GM10847 (cell line): Measurements from ENCODE around the gene ATIC.

Source experiments
- POLR2A ChIP-seq: IDR thresholded peaks from 2 replicates; pipeline ENCODE4 v1.6.1; 2011; ENCODE audit not compliant: insufficient read length; ENCODE audit errors: extremely low read depth

ATIC gene

DNA sequence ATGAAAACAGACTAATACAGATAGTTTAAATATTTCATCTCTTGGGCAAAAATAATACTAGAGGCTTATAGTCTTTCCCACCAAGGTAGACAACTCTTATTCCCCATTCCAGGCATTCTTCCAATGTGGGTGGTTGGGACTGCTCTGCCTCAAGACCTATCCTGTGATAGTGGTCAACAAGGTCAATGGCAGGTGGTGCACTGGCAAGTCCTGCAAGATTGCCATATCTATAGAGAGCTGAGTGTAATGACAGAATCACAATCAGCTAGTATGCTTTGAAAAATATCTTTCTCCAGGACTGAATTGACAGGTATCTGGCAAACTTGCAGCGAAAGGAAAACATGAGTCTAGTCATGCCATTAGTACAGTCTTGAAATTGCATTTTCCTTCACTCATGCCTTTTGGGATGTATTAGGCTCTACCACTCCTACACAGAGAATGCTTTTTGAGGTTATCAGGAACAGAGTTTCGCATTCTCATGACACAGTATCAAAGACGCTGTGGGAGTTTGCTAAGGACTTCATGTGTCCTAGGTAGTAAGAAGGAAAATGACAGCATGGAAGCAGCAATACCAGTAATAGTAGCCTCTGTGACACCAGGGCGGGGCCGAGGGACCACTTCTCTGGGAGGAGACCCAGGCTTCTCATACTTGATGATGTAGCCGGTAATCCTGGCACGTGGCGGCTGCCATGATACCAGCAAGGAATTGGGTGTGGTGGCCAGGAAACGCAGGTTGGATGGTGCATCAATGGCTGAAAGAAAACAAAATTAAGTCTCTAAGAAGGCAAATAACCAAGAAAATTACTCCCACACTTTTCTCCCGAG lies 63.0 kb downstream of the ATIC start:
- no peak for TF ChIP-seq POLR2A

DNA sequence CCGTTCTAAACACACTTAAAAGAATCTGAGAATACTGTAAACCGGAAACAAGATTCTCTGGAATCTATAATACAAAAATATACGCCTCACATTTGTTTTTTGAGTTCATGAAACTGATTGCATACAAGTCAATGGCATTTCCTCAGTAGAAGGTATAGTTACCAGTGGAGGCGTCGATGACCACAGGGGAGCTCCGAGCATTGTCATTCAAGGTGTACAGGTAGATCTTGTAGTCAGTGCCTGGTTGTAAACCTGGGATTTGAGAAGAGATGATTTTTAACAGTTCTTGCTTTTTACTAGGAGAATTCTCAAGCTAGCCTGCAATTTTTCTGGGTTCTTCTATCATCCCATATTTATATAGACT lies 63.6 kb downstream of the ATIC start:
- TF ChIP-seq POLR2A, result no peak

DNA sequence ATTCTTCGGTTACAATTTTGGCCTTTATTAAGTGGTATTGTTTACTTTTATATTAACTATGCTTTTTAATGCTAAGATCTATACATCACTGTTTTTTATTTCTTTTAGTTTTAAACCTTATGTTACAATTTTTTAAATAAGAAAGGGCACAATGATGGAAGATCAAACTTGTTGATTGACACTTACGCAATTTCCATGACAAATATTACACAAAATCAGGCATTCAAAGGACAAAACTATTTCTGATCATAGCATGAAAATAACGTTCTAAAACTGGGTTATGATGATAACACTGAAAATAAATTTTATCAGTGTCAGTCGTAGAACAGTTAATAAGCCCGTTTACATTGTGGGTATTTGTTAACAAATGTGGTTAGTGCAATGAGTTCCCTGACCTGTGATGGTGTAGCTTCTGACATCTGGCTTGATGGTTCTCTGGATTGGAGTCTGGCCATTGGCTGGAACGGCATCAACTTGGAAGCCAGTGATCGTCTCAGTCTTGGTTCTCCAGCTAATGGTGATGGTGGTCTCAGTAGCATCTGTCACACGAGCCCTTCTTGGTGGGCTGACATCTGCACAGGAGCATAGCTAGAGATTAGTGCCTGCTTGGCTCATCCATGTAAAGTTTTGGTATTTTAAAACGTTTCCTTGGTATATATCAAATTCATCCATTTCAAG lies 64.4 kb downstream of the ATIC start:
- no peak for TF ChIP-seq POLR2A

DNA sequence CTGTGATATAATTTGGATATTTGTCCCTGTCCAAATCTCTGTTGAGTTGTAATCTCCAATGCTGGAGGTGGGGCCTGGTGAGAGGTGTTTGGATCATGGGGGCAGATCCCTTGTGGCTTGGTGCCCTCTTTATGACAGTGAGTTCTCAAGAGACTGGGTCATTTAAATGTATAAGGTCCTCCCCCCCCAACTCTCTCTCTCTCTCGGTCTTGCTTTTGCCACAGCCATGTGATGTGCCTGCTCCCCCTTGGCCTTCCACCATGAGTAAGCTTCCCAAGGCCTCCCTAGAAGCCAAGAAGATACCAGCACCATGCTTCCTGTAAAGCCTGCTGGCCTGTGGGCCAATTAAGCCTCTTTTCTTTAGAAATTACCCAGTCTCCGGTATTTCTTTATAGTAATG lies 65.4 kb downstream of the ATIC start:
- TF ChIP-seq POLR2A, result no peak

DNA sequence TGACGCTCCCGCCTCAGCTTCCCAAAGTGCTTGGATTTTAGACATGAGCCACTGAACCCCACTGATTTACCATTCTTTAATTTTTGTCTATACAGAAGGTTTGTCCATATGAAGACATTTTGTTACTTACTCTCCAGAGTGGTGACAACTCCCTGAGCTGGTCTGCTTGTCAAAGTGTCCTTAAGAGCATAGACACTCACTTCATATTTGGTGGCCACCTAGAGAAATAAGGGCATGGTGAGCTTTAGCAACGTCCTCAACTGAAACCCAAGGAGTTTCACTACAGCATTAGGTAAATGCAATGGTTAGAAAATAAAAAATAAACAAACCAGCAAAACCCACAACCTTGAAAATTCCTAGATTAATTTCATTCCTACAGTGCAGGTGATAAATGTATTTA lies 66.2 kb downstream of the ATIC start:
- no peak for TF ChIP-seq POLR2A

DNA sequence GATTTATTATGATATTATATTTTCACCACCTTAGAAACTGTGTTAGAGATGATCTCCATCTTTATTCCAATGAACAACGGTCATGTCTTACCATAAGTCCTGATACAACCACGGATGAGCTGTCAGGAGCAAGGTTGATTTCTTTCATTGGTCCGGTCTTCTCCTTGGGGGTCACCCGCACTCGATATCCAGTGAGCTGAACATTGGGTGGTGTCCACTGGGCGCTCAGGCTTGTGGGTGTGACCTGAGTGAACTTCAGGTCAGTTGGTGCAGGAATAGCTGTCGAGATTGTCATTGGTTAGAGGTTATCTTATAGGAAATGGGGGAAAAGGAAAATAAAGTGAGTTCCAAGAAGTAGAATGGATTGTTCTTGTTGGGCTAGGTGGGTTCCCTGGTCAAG lies 67.2 kb downstream of the ATIC start:
- TF ChIP-seq POLR2A, result no peak

DNA sequence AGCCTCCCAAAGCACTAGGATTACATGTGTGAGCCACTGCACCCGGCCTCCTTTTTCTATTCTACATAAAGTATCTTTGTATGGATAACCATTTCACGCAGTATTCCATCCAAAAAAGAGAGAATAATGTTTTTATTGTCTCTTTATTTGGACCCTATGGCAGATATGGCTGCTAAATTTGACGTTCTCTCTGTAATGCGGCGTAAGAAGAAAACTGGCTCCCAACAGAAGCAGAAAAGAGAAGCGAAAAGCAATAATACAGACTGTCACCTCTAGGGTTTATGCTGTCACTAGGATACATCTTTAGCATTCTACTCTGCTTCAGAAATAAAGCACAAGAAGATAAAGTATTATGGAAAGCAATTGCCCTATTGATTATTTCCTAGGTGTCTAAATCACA lies 68.1 kb downstream of the ATIC start:
- no peak for TF ChIP-seq POLR2A

DNA sequence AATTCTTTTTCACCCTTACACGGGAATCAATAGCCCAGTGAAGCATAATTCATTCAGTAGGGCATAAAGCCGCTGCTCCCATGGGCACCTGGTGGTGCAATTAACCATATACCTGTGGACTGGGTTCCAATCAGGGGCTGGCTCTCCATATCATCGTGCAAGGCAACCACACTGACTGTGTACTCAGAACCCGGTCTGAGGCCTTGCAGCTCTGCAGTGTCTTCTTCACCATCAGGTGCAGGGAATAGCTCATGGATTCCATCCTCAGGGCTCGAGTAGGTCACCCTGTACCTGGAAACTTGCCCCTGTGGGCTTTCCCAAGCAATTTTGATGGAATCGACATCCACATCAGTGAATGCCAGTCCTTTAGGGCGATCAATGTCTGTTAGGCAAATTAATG lies 68.8 kb downstream of the ATIC start:
- TF ChIP-seq POLR2A, result no peak

DNA sequence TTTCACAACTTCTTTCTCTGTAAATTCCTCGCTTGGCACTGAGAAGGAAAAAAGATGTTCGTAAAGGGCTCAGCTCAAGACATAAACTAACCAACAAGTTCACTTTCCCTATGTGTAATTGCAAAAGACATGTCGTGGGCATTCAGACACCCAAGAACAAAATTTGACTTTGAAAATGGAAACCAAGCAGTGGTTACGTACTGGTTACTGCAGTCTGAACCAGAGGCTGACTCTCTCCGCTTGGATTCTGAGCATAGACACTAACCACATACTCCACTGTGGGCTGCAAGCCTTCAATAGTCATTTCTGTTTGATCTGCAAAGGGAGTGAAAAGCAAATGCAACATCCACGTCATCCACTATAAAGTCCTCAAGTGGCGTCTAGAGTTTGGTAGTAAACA lies 70.2 kb downstream of the ATIC start:
- TF ChIP-seq POLR2A, result no peak

DNA sequence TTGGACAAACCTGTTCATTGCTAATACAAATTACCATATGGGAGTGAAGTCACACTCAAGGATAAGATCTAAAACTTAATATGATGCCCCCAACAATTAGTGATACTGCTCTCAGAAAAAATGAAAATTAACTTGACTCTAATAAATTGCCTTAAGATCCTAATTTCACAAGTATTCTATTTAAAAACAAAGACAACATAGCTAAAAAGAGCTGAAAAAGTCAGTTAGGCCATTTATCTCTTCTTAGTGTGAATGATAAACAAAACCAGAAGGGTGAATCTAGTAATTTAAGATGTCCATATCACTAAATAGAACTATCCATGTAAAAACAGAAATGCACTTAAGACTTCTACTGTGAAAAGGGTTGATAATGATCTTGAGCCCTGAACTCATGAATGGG lies 70.6 kb downstream of the ATIC start:
- TF ChIP-seq POLR2A, result no peak

DNA sequence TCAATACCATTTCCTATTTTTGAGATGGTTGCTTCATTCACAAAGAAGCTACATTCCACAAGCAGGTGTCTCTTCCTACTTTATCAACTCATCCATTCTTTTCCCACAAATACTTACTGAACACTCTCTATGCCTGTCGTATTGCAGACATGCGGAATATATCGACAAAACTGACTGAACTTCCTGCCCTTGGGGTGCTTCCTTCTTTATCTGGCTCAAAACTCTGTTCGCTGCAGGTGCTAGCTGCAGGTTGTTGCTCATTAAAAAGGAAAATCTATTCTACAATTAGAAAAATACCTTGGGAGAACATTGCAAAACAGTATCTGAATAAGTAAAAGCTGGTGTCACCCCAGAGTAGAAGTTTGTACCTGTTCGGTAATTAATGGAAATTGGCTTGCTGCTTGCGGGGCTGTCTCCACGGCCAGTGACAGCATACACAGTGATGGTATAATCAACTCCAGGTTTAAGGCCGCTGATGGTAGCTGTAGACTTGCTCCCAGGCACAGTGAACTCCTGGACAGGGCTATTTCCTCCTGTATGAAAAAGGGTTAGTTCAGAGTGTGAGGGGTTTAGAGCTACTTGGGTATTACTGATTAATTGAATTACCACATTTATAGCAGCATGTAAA lies 71.9 kb downstream of the ATIC start:
- no peak for TF ChIP-seq POLR2A

DNA sequence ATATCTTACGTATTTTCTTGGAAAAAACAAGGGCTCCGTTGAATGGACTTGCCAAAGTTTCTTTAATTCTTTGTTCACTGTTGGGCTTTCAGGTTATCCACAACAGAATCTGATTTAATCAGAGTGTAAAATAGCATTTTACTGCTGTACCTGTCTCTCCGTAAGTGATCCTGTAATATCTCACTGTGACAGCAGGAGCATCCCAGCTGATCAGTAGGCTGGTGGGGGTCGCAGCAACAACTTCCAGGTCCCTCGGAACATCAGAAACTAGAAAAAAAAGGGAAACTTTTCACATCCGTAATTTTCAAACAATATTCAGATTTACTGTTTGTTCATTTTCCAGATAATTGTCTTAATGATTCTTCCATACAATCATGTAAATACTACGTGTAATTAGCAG lies 72.9 kb downstream of the ATIC start:
- no peak for TF ChIP-seq POLR2A

DNA sequence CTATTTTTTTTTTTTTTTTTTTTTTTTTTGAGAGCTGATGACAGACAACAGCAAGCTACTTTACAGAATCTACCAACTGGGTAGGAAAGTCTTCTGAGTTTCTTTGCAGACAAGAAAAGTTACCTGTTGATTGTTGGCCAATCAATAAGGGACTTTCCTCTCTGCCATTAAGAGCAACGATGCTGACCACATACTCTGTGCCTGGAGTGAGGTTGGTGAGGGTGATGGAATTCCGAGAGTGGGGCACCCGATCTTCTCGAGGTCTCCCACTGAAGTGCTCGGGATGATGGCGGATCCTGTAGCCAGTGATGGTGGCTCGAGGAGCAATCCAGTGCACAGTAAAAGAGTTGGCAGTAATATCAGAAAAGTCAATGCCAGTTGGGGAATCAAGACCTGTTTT lies 74.7 kb downstream of the ATIC start:
- no peak for TF ChIP-seq POLR2A

DNA sequence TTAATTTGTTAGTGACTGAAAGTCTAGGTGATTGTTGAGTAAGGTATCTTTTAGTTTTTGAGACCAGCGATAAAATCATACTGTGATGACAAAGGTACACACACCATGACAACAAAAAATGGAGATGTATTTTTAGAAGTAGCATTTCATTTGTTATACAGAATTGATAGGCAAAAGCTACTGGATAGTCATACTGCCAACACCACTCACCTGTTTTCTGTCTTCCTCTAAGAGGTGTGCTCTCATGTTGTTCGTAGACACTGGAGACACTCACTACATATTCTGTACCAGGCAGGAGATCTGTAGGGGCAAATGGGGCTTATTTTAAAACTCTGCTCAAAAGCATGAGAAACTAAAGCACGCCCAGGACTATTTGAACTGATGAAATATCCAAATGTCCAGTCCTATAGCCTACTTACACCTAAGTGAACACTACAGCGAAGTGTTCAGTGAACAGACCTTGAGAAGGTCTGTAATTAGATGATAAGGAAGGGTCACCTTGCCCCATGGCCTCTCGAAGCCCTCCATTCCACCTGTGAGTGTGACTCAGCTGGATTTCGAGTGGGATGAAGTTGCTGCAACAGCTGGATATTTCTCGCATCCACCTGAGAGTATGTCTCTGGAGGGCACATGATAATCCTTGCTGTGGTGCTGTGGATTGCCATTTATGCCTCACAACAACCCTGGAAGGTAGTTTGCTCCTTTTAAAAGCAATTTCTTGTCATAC lies 76.3 kb downstream of the ATIC start:
- TF ChIP-seq POLR2A, result no peak

DNA sequence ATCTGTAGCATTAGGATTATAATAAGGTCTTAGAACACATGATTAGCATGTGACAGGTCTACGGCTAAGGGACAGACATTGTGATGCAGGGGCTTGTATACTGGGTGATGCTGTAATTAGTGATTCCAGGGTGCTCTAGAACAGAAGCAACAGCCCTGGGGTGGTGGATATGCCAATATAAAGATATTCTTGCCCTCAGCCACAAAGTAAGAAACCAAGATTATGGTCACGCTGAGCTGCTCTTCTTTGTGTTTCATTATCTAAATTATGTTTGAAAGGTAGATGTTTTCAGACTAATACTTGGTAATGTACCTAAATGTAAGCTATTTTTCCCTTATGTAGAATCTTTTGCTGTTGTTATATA lies 78.7 kb downstream of the ATIC start:
- no peak for TF ChIP-seq POLR2A

DNA sequence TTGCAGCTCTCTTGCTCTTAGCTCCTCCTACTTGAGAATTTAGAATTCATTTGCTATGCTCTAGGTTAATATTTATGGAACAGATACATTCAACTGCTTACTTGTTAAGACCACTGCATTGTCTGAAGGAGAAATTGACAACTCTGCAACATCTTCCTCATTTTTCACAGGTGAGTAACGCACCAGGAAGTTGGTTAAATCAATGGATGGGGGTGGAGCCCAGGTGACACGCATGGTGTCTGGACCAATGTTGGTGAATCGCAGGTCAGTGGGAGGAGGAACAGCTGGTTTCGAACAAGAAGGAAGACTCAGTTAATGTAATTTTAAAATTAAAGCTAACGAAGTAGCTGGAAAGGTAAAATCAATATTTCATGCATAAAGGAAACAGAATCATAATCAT lies 79.7 kb downstream of the ATIC start:
- no peak for TF ChIP-seq POLR2A
